Stimulated activated CD8-positive, alpha-beta memory T cell treated with anti-CD3 and anti-CD28 coated beads, Interleukin-4, amount 100 ng/mL, for 4 hours (primary cell): Measurements from ENCODE around the gene RNF115.
A peak's percentile ranks its signal among the peaks of the same experiment; 100 is the strongest.
"Not testable (repeated sequence)": the region's sequence is repeated elsewhere in the genome, so short reads cannot be mapped to it uniquely, and the experiment has no call there.

Experiments
- DNase-seq, 2 donors: peaks; one replicate each; pipeline ENCODE4 v3.0.0-alpha.2; 2020; ENCODE audit warnings: low read depth in 2 of 2, low spot score in 1 of 2

RNF115 gene

GRCh38 chr1:145747398-145748247, 76.3 kb downstream of the RNF115 start:
- DNase-seq = no peak

- DNase-seq = no peak
Measured at GRCh38 chr1:145740269-145740668, 83.6 kb downstream of the RNF115 start.

GRCh38 chr1:145736191-145736590, 87.7 kb downstream of the RNF115 start:
- no peak for DNase-seq

GRCh38 chr1:145730900-145731299, 93.0 kb downstream of the RNF115 start:
- no peak for DNase-seq

- DNase-seq = no peak
Measured at GRCh38 chr1:145730467-145730866, 93.4 kb downstream of the RNF115 start.

GRCh38 chr1:145729666-145730436, 94.0 kb downstream of the RNF115 start:
- no peak for DNase-seq

GRCh38 chr1:145729196-145729595, 94.7 kb downstream of the RNF115 start:
- DNase-seq = no peak

GRCh38 chr1:145726193-145726592, 97.7 kb downstream of the RNF115 start:
- DNase-seq = not testable (repeated sequence)

- DNase-seq = peak; percentile 40 to 58
Measured at GRCh38 chr1:145720878-145721671, 102.8 kb downstream of the RNF115 start.

- no peak for DNase-seq
Measured at GRCh38 chr1:145720556-145720877, 103.4 kb downstream of the RNF115 start.

GRCh38 chr1:145719230-145720079, 104.4 kb downstream of the RNF115 start, which contains the start of gene CD160:
TSS of gene CD160 (plus strand) at chr1:145719499. CDS start at chr1:145728328, 8,829 bp downstream.
- no peak for DNase-seq

GRCh38 chr1:145718465-145718864, 105.4 kb downstream of the RNF115 start:
- DNase-seq = not testable (repeated sequence)

- DNase-seq = no peak
Measured at GRCh38 chr1:145717833-145718232, 106.1 kb downstream of the RNF115 start.

- DNase-seq = no peak
Measured at GRCh38 chr1:145716641-145717345, 107.1 kb downstream of the RNF115 start.

GRCh38 chr1:145714524-145715111, 109.3 kb downstream of the RNF115 start:
- DNase-seq = no peak

- DNase-seq = no peak
Measured at GRCh38 chr1:145711213-145711651, 112.7 kb downstream of the RNF115 start.

- DNase-seq = no peak
Measured at GRCh38 chr1:145710291-145711027, 113.4 kb downstream of the RNF115 start.

GRCh38 chr1:145708063-145708462, 115.8 kb downstream of the RNF115 start:
- DNase-seq = no peak
